Nephron (organoid): ENCODE results near the gene ZNF385D.

Experiments used
- H3K27ac Mint-ChIP-seq, 3 experiments: 2 replicates each; pipeline ENCODE4 v1.8.0; 2020; ENCODE audit warnings: mixed read lengths in 3 of 3, mild to moderate bottlenecking in 2 of 3, moderate library complexity in 1 of 3
- H3K27me3 Mint-ChIP-seq: 2 replicates; pipeline ENCODE4 v1.8.0; 2021; ENCODE audit warnings: low read depth, mild to moderate bottlenecking, moderate library complexity, mixed read lengths
- H3K36me3 Mint-ChIP-seq: 2 replicates; pipeline ENCODE4 v1.8.0; 2020; ENCODE audit warnings: low read depth, mixed read lengths
- H3K4me1 Mint-ChIP-seq: 2 replicates; pipeline ENCODE4 v1.8.0; 2020; ENCODE audit warnings: mixed read lengths
- H3K4me3 Mint-ChIP-seq, 3 experiments: 2 replicates each; pipeline ENCODE4 v1.8.0; 2020; ENCODE audit warnings: mild to moderate bottlenecking in 3 of 3, mixed read lengths in 3 of 3, moderate library complexity in 2 of 3
- H3K9me3 Mint-ChIP-seq: 2 replicates; pipeline ENCODE4 v1.8.0; 2020; ENCODE audit warnings: mixed read lengths
- CTCF ChIP-seq, 3 experiments: fragments of 200-600 bp; sonication (generic); IDR thresholded peaks; one replicate each; pipeline ENCODE4 v1.5.0; 2021; ENCODE audit warnings: antibody characterized with exemption in 3 of 3; ENCODE audit not compliant: unreplicated experiment in 3 of 3

ZNF385D gene

GRCh38 chr3:21409401-21409800 lies 341.6 kb downstream of the ZNF385D start:
- no peak overlapping the region for H3K4me3 Mint-ChIP-seq
- TF ChIP-seq CTCF (IDR thresholded peaks at IDR 0.05; ENCODE audit: unreplicated experiment in 3 of 3), result no peak
- H3K27ac Mint-ChIP-seq, result no peak overlapping the region
- no peaks in the 10 kb centered on the region for H3K36me3 Mint-ChIP-seq
- H3K9me3 Mint-ChIP-seq, result peaks cover 6% of the 10 kb centered on the region
- H3K4me1 Mint-ChIP-seq, result no peaks in the 10 kb centered on the region
- no peaks in the 10 kb centered on the region for H3K27me3 Mint-ChIP-seq

GRCh38 chr3:21407743-21408142 lies 343.3 kb downstream of the ZNF385D start:
- H3K9me3 Mint-ChIP-seq, result peaks cover 6% of the 10 kb centered on the region
- no peaks in the 10 kb centered on the region for H3K36me3 Mint-ChIP-seq
- TF ChIP-seq CTCF (IDR thresholded peaks at IDR 0.05; ENCODE audit: unreplicated experiment in 3 of 3), result no peak
- no peak overlapping the region for H3K27ac Mint-ChIP-seq
- no peaks in the 10 kb centered on the region for H3K27me3 Mint-ChIP-seq
- no peak overlapping the region for H3K4me3 Mint-ChIP-seq
- no peaks in the 10 kb centered on the region for H3K4me1 Mint-ChIP-seq

GRCh38 chr3:21405671-21406667 lies 345.0 kb downstream of the ZNF385D start:
- H3K4me1 Mint-ChIP-seq, result no peaks in the 10 kb centered on the region
- H3K9me3 Mint-ChIP-seq, result peaks cover 6% of the 10 kb centered on the region
- H3K27ac Mint-ChIP-seq, result no peak overlapping the region
- no peak for TF ChIP-seq CTCF (IDR thresholded peaks at IDR 0.05; ENCODE audit: unreplicated experiment in 3 of 3)
- no peaks in the 10 kb centered on the region for H3K27me3 Mint-ChIP-seq
- H3K4me3 Mint-ChIP-seq, result no peak overlapping the region
- no peaks in the 10 kb centered on the region for H3K36me3 Mint-ChIP-seq

- no peaks in the 10 kb centered on the region for H3K36me3 Mint-ChIP-seq
- no peak for TF ChIP-seq CTCF (IDR thresholded peaks at IDR 0.05; ENCODE audit: unreplicated experiment in 3 of 3)
- H3K4me3 Mint-ChIP-seq, result no peak overlapping the region
- H3K4me1 Mint-ChIP-seq, result no peaks in the 10 kb centered on the region
- no peak overlapping the region for H3K27ac Mint-ChIP-seq
- no peaks in the 10 kb centered on the region for H3K9me3 Mint-ChIP-seq
- H3K27me3 Mint-ChIP-seq, result no peaks in the 10 kb centered on the region
These were observed 352.5 kb downstream of the ZNF385D start for GRCh38 chr3:21398461-21398860.

GRCh38 chr3:21393683-21394311 lies 357.2 kb downstream of the ZNF385D start:
- Mint-ChIP-seq H3K27me3 (peaks cover 4% of the 10 kb centered on the region), H3K36me3 (no peaks in the 10 kb centered on the region), H3K4me3 (no peak overlapping the region), H3K9me3 (no peaks in the 10 kb centered on the region), H3K4me1 (no peaks in the 10 kb centered on the region), H3K27ac (no peak overlapping the region)
- TF ChIP-seq CTCF (IDR thresholded peaks at IDR 0.05; ENCODE audit: unreplicated experiment in 3 of 3), result no peak
